Measurements from ENCODE around the gene MDFIC. TPM values are rescaled to one million over a fixed set of nuclear protein-coding genes. Genes with fewer than 3 reads are reported as not detected.

The MDFIC gene
- total RNA-seq, 1 donor from 2014 or later: 10.1 TPM

GRCh38 chr7:114973147-114973546 is 51.3 kb downstream of the MDFIC start:
- peaks cover 3% of the 10 kb centered on the region for H3K9me3 Mint-ChIP-seq
- TF ChIP-seq CTCF (conservative IDR thresholded peaks at IDR 0.05): no peak
- H3K36me3 Mint-ChIP-seq (ENCODE audit: low read depth): no peaks in the 10 kb centered on the region
- H3K27ac Mint-ChIP-seq (ENCODE audit: unreplicated experiment): no peak overlapping the region
- peaks cover 5% of the 10 kb centered on the region for H3K4me1 Mint-ChIP-seq
- DNase-seq (ENCODE audit: low read depth, low spot score): no peak
- no peak overlapping the region for H3K4me3 Mint-ChIP-seq
- H3K27me3 Mint-ChIP-seq (ENCODE audit: low read depth): no peaks in the 10 kb centered on the region

DNA sequence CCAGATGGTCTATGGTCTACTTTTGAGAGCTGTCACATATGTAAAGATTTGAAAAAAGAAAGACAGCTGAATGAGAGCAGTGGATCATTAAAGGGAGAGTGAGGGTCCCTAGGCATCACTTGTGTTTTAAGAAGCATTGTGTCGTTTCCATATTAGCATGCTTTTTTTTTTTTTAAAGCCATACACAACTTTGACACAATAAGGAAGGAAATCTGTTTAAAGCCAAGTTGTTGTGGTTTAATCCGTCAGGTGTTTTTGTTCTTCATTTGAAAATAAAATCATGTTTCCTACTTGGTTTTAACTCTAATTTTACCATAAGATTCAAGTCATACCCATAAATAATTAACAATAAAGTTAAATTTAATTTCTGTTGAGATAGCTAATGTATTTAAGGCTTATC is 53.5 kb downstream of the MDFIC start:
- Mint-ChIP-seq H3K9me3 (no peaks in the 10 kb centered on the region), H3K27ac (ENCODE audit: unreplicated experiment) (no peak overlapping the region), H3K4me1 (peaks cover 5% of the 10 kb centered on the region), H3K27me3 (ENCODE audit: low read depth) (no peaks in the 10 kb centered on the region), H3K4me3 (no peak overlapping the region), H3K36me3 (ENCODE audit: low read depth) (no peaks in the 10 kb centered on the region)
- TF ChIP-seq CTCF (conservative IDR thresholded peaks at IDR 0.05): no peak
- DNase-seq (ENCODE audit: low read depth, low spot score): no peak

DNA sequence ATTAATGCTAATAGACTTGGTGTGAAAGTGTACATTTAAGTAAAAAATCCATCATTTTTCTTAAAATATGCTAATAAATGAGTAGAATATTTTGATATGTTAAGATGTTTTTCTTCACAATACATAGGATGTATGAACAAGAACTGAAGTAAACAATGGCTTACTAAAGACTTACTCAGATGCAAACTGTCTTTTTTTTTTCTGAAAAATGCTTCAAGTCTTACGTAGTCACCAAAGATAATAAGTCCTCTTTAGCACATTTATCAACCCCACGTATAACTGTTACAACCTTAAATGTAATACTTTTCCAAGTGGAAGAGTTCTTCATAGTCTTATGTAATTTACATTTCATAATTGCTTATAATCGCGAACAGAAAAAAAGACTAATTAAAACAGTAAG is 54.8 kb downstream of the MDFIC start:
- no peak overlapping the region for H3K27ac Mint-ChIP-seq (ENCODE audit: unreplicated experiment)
- TF ChIP-seq CTCF (conservative IDR thresholded peaks at IDR 0.05): no peak
- no peaks in the 10 kb centered on the region for H3K36me3 Mint-ChIP-seq (ENCODE audit: low read depth)
- no peaks in the 10 kb centered on the region for H3K9me3 Mint-ChIP-seq
- no peaks in the 10 kb centered on the region for H3K27me3 Mint-ChIP-seq (ENCODE audit: low read depth)
- peaks cover 5% of the 10 kb centered on the region for H3K4me1 Mint-ChIP-seq
- H3K4me3 Mint-ChIP-seq: no peak overlapping the region
- DNase-seq (ENCODE audit: low read depth, low spot score): no peak

DNA sequence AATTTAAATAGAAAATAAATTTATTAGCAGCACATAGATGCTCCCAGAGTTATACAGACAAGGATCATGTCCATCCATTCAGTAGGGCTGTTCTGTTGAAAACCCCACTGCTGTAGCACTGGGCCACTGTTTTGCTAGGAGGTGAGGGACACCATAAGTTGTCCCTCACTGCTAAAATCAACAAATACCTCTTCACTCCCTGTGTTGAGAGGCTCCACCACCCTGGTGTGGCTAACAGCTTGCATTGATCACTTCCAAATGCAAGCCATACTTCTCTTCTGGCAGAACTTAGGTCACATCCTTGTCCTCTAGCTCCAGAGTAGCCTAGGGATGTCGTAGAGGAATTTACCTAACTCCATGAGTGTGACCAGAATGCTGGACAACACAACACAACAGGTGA is 55.4 kb downstream of the MDFIC start:
- no peak for TF ChIP-seq CTCF (conservative IDR thresholded peaks at IDR 0.05)
- H3K36me3 Mint-ChIP-seq (ENCODE audit: low read depth): peaks cover 2% of the 10 kb centered on the region
- H3K9me3 Mint-ChIP-seq: no peaks in the 10 kb centered on the region
- H3K27ac Mint-ChIP-seq (ENCODE audit: unreplicated experiment): no peak overlapping the region
- no peak for DNase-seq (ENCODE audit: low read depth, low spot score)
- no peak overlapping the region for H3K4me3 Mint-ChIP-seq
- peaks cover 5% of the 10 kb centered on the region for H3K4me1 Mint-ChIP-seq
- H3K27me3 Mint-ChIP-seq (ENCODE audit: low read depth): no peaks in the 10 kb centered on the region

DNA sequence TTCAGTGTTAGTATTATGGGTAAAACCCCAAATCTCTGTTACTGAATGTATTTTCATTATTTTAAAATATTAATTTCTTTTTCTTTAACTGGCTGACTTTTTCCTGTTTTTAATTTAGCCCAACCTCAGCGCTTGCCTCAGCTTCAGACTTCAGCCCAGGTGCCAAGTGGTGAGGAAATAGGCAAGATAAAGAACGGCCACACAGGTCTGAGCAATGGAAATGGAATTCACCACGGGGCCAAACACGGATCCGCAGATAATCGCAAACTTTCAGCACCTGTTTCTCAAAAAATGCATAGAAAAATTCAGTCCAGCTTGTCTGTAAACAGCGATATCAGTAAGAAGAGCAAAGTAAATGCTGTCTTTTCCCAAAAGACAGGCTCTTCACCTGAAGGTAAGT is 57.5 kb downstream of the MDFIC start:
- peaks cover 5% of the 10 kb centered on the region for H3K4me1 Mint-ChIP-seq
- no peak for DNase-seq (ENCODE audit: low read depth, low spot score)
- H3K9me3 Mint-ChIP-seq: no peaks in the 10 kb centered on the region
- no peak for TF ChIP-seq CTCF (conservative IDR thresholded peaks at IDR 0.05)
- no peaks in the 10 kb centered on the region for H3K27me3 Mint-ChIP-seq (ENCODE audit: low read depth)
- H3K36me3 Mint-ChIP-seq (ENCODE audit: low read depth): peaks cover 2% of the 10 kb centered on the region
- H3K27ac Mint-ChIP-seq (ENCODE audit: unreplicated experiment): no peak overlapping the region
- H3K4me3 Mint-ChIP-seq: no peak overlapping the region
